Endothelial cell of umbilical vein (primary cell): ENCODE measurements around the gene TBCD. TPM values are rescaled to one million over a fixed set of nuclear protein-coding genes. Genes with fewer than 3 reads are reported as not detected.

Source experiments
- BruUV-seq: library from RNA; stranded (reverse); fragments of 400-500 nt; replicated peaks from 2 replicates; lab custom pipeline; 2021; lab: Mats Ljungman, UMichigan
- CTCF ChIA-PET: fragments of 300-600, 350-600 bp; sonication (Branson Sonifier 250); formaldehyde crosslinking; loops from one replicate; lab custom pipeline; 2021; ENCODE audit warnings: antibody characterized with exemption, inconsistent platforms; lab: Charles Lee
- POLR2A ChIA-PET: fragments of 300-600, 350-600 bp; sonication (Branson Sonifier 250); formaldehyde crosslinking; loops from one replicate; lab custom pipeline; 2021; ENCODE audit warnings: antibody characterized with exemption, inconsistent platforms; lab: Charles Lee
- DNase-seq: peaks from one replicate; pipeline ENCODE4 v3.0.0-alpha.2; 2011; ENCODE audit warnings: low read depth, low spot score
- FAIRE-seq: peaks from 2 replicates; lab custom pipeline; 2011; peaks lifted over from hg19 to GRCh38; lab: Jason Lieb, UNC
- H2AFZ ChIP-seq: 2 replicates; pipeline ENCODE4 v1.6.0; 2012; ENCODE audit warnings: low read depth, low read length, control low read depth, inconsistent platforms
- H3K27ac ChIP-seq: 2 replicates; pipeline ENCODE4 v1.5.1; 2011; ENCODE audit warnings: low read depth, mild to moderate bottlenecking, control low read depth, low read length, moderate library complexity; ENCODE audit not compliant: insufficient read depth
- H3K27me3 ChIP-seq, 2 experiments: 2 replicates each; pipeline versions ENCODE4 v1.6.0 to v1.6.1; 2011; ENCODE audit warnings: low read length in 2 of 2, mixed read lengths in 1 of 2; ENCODE audit not compliant: control insufficient read depth in 2 of 2, insufficient read depth in 2 of 2
- H3K36me3 ChIP-seq, 2 experiments: 2 replicates in 1 of 2; 3 replicates in 1 of 2; pipeline ENCODE4 v1.5.1; 2011; ENCODE audit warnings: low read length in 2 of 2, mild to moderate bottlenecking in 1 of 2, moderate library complexity in 1 of 2; ENCODE audit not compliant: control insufficient read depth in 2 of 2, insufficient read depth in 2 of 2; ENCODE audit errors: extremely low read depth in 1 of 2
- H3K4me1 ChIP-seq: 3 replicates; pipeline ENCODE4 v1.5.1; 2011; ENCODE audit warnings: mild to moderate bottlenecking, low read length; ENCODE audit not compliant: control insufficient read depth, insufficient read depth; ENCODE audit errors: extremely low read depth
- H3K4me2 ChIP-seq: 2 replicates; pipeline ENCODE4 v1.6.1; 2011; ENCODE audit warnings: low read length, control low read depth, mixed read lengths; ENCODE audit not compliant: insufficient read depth
- H3K4me3 ChIP-seq, 3 experiments: fragments of 200-600 bp in 1 of 3; sonication (generic), shearing (Covaris generic) in 1 of 3; replicated peaks in 1 of 3; 2 replicates each; pipeline ENCODE4 v1.5.1; 2011 to 2016; ENCODE audit warnings: control low read depth in 3 of 3, low read length in 3 of 3, mild to moderate bottlenecking in 2 of 3, inconsistent platforms in 1 of 3, low read depth in 1 of 3, moderate library complexity in 1 of 3; ENCODE audit not compliant: insufficient read depth in 1 of 3
- H3K79me2 ChIP-seq: 2 replicates; pipeline ENCODE4 v1.6.0; 2012; ENCODE audit warnings: low read length, inconsistent platforms; ENCODE audit not compliant: control insufficient read depth, insufficient read depth
- H3K9ac ChIP-seq: replicated peaks from 2 replicates; pipeline ENCODE3; 2011; ENCODE audit warnings: low read length, control low read depth; ENCODE audit not compliant: insufficient read depth; ENCODE audit errors: extremely low read depth
- H3K9me1 ChIP-seq: replicated peaks from 3 replicates; pipeline ENCODE4 v1.6.0; 2011; ENCODE audit warnings: mild to moderate bottlenecking, low read length; ENCODE audit not compliant: control insufficient read depth, insufficient read depth; ENCODE audit errors: extremely low read depth
- H3K9me3 ChIP-seq: replicated peaks from 2 replicates; pipeline ENCODE4 v1.5.1; 2012; ENCODE audit warnings: low read length, inconsistent platforms; ENCODE audit not compliant: control insufficient read depth, insufficient read depth
- H4K20me1 ChIP-seq: replicated peaks from 2 replicates; pipeline ENCODE3; 2011; ENCODE audit warnings: mild to moderate bottlenecking, low read length; ENCODE audit not compliant: control insufficient read depth, insufficient read depth; ENCODE audit errors: extremely low read depth
- EZH2 ChIP-seq: IDR thresholded peaks from 2 replicates; pipeline ENCODE4 v1.6.1; 2012; ENCODE audit warnings: borderline replicate concordance, low read depth, mild to moderate bottlenecking, moderate library complexity, low read length, inconsistent platforms; ENCODE audit not compliant: severe bottlenecking
- FOS ChIP-seq: IDR thresholded peaks from 2 replicates; pipeline ENCODE4 v1.6.1; 2011; ENCODE audit warnings: mild to moderate bottlenecking, low read length, moderate library complexity, borderline replicate concordance; ENCODE audit not compliant: insufficient read depth
- GATA2 ChIP-seq: IDR thresholded peaks from 2 replicates; pipeline ENCODE4 v1.7.0; 2011; ENCODE audit warnings: low read depth, mild to moderate bottlenecking, moderate library complexity, mixed read lengths, low read length; ENCODE audit not compliant: insufficient read length, insufficient read depth
- JUN ChIP-seq: IDR thresholded peaks from 2 replicates; pipeline ENCODE4 v1.6.1; 2011; ENCODE audit warnings: borderline replicate concordance, low read depth; ENCODE audit not compliant: insufficient read length, insufficient read depth
- MYC ChIP-seq: IDR thresholded peaks from one replicate; pipeline ENCODE4 v1.6.1; 2011; ENCODE audit warnings: mild to moderate bottlenecking, low read depth, low read length
- POLR2A ChIP-seq: IDR thresholded peaks from 2 replicates; pipeline ENCODE4 v1.6.1; 2012; ENCODE audit warnings: low read depth, mild to moderate bottlenecking, control low read depth, low read length
- POLR2AphosphoS5 ChIP-seq: IDR thresholded peaks from 2 replicates; pipeline ENCODE4 v1.6.1; 2012; ENCODE audit warnings: low read depth, mild to moderate bottlenecking, control low read depth, low read length, moderate library complexity; ENCODE audit not compliant: insufficient read depth
- dilution Hi-C: fragments of 300-500 bp; cut with MboI; formaldehyde crosslinking; loops from one replicate; pipeline ENCODE4 v1.15.0; 2019; ENCODE audit warnings: low sequenced_read_pairs; ENCODE audit not compliant: extremely low pct_ligation_motif_present
- intact Hi-C: fragments of 100-400 bp; cut with micrococcal nuclease; formaldehyde crosslinking; loops from one replicate; pipeline ENCODE4 v1.10.0; 2022
- polyA plus RNA-seq, 4 experiments: library from polyadenylated mRNA; depleted of rRNA in 3 of 4; stranded (reverse) in 3 of 4; unstranded in 1 of 4; fragments of >200 nt; gene quantifications; 2 replicates each; pipeline versions ENCODE4 v1.2.1 to v1.2.3, GENCODE V29; 2011 to 2012; ENCODE audit warnings: missing spikeins in 1 of 4
- total RNA-seq: library from RNA; stranded (reverse); gene quantifications from 2 replicates; pipeline ENCODE4 v1.2.3, GENCODE V29; 2021
- TF ChIP-seq, protein P1 (sequence below), 2 donors: IDR thresholded peaks; 1 replicate in 1 of 2; 2 replicates in 1 of 2; pipeline ENCODE4 v1.5.1; 2011; ENCODE audit warnings: low read length in 2 of 2, mild to moderate bottlenecking in 2 of 2, moderate library complexity in 2 of 2, control low read depth in 1 of 2, inconsistent platforms in 1 of 2, low read depth in 1 of 2; ENCODE audit not compliant: insufficient read depth in 1 of 2; ENCODE audit errors: extremely low read depth in 1 of 2
- TF ChIP-seq, protein P2 (sequence below): IDR thresholded peaks from 2 replicates; pipeline ENCODE4 v1.6.1; 2011; ENCODE audit not compliant: insufficient read depth, insufficient read length

The TBCD gene
- total and polyA plus RNA-seq, 2 donors (not counting 3 experiments of a cell fraction or from before 2014, with no cell fraction given): 121 to 145 TPM

DNA sequence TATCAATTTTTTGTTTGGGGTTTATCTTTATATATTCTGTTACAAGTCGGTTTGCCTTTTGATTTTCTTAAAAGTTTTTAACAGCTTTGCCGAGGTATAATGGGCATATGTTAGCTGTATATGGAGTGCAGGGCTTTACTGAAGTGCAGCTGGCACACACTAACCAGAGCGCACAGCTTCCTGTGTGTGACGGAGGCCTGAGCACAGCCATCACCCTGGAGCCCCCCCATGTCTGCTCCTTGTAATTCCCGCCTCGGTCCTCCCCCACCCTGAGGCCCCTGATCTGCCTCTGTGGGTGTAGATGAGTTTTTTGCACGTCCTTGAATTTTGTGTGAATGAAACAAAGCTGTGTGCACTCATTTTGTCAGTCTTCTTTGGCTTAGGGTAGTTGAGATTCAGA, 148.1 kb downstream of the TBCD start:
- Histone ChIP-seq H3K9me1 (no peaks in the 10 kb centered on the region), H3K4me3 (no peak overlapping the region), H2AFZ (no peak overlapping the region), H4K20me1 (no peaks in the 10 kb centered on the region), H3K27ac (no peak overlapping the region), H3K9ac (no peak overlapping the region), H3K4me2 (no peak overlapping the region), H3K79me2 (no peaks in the 10 kb centered on the region), H3K4me1 (no peaks in the 10 kb centered on the region), H3K36me3 (peaks cover 6 to 24% of the 10 kb centered on the region in 2 experiments), H3K27me3 (no peaks in the 10 kb centered on the region), H3K9me3 (no peaks in the 10 kb centered on the region)
- POLR2A ChIA-PET: no interaction called here
- dilution Hi-C loops (no loop called here), intact Hi-C loops (no loop called here)
- TF ChIP-seq POLR2A (no peak), POLR2AphosphoS5 (no peak), GATA2 (no peak), FOS (no peak), MYC (no peak), JUN (no peak), EZH2 (no peak)
- TF ChIP-seq, protein P1, sequence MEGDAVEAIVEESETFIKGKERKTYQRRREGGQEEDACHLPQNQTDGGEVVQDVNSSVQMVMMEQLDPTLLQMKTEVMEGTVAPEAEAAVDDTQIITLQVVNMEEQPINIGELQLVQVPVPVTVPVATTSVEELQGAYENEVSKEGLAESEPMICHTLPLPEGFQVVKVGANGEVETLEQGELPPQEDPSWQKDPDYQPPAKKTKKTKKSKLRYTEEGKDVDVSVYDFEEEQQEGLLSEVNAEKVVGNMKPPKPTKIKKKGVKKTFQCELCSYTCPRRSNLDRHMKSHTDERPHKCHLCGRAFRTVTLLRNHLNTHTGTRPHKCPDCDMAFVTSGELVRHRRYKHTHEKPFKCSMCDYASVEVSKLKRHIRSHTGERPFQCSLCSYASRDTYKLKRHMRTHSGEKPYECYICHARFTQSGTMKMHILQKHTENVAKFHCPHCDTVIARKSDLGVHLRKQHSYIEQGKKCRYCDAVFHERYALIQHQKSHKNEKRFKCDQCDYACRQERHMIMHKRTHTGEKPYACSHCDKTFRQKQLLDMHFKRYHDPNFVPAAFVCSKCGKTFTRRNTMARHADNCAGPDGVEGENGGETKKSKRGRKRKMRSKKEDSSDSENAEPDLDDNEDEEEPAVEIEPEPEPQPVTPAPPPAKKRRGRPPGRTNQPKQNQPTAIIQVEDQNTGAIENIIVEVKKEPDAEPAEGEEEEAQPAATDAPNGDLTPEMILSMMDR (IDR thresholded peaks at IDR 0.05; ENCODE audit: extremely low read depth in 1 of 2, insufficient read depth in 1 of 2, low read depth in 1 of 2, low read length in 2 of 2): no peak
- TF ChIP-seq, protein P2, sequence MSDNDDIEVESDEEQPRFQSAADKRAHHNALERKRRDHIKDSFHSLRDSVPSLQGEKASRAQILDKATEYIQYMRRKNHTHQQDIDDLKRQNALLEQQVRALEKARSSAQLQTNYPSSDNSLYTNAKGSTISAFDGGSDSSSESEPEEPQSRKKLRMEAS: no peak
- DNase-seq (no peak), FAIRE-seq (no peak)
- BruUV-seq: no TSS peak
- CTCF ChIA-PET: interaction anchor here (1.1 to 2.0 kb wide), 2 partner anchors 14 to 23 kb away, joined by 4 to 5 read pairs; no protein-coding TSS in a partner anchor
